ENCODE measurements around the gene CITED4. TPM values are rescaled to one million over a fixed set of nuclear protein-coding genes. Genes with fewer than 3 reads are reported as not detected.

The CITED4 gene
- total RNA-seq, 1 experiment from 2014 or later = 9.5 TPM

DNA sequence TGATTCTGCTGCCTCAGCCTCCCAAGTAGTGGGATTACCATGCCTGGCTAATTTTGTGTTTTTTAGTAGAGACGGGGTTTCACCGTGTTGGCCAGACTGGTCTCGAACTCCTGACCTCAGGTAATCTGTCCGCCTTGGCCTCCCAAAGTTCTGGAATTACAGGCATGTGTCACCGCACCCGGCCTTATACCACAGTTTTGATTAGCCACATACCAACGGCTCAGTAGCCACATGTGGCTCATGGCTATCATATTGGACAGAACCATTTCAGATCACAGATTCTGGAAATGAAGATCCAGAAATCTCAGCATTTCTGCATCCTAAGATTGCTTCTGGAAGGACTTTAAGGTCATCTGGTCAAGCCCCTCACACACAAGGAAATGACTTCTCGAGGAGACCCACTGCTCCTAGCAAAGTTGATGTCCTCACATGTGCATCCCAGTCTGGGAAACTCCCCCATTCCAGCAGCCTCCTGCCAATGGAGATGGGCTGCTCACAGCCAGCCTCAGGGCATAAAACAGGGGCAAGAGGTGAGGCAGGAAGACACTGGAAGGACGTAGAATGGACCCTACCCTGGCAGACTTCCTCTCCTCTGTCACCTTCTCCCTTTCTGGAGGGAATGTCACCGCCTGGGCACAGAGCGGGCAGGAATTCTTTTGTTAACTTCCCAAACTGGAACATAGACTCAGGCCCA lies 17.5 kb upstream of the CITED4 start:
- Histone ChIP-seq H4K91ac (ENCODE audit: insufficient read length, low read depth, low read length) (no peak overlapping the region), H3T11ph (ENCODE audit: low read length) (no peak overlapping the region), H3K9me3 (ENCODE audit: control insufficient read depth, low read depth, low read length) (no peaks in the 10 kb centered on the region), H2BK5ac (ENCODE audit: insufficient read length, low read length) (no peak overlapping the region), H3K9ac (ENCODE audit: extremely low read depth, insufficient read length, low read length) (no peak overlapping the region), H3K18ac (ENCODE audit: insufficient read length, low read depth, low read length) (no peak overlapping the region), H2BK120ac (ENCODE audit: low read depth, low read length, poor library complexity, severe bottlenecking) (no peak overlapping the region), H3K23me2 (ENCODE audit: insufficient read length, low read depth, low read length, poor library complexity, severe bottlenecking) (no peaks in the 10 kb centered on the region), H2AFZ (ENCODE audit: low read length) (no peak overlapping the region), H2BK12ac (ENCODE audit: insufficient read length, low read depth, low read length) (no peak overlapping the region), H3K27me3 (ENCODE audit: insufficient read depth, low read length) (no peaks in the 10 kb centered on the region; the same call in 1 of the 2 replicates), H3K23ac (ENCODE audit: insufficient read length, low read depth, low read length) (no peak overlapping the region), H4K5ac (ENCODE audit: insufficient read length, low read depth, low read length) (no peak overlapping the region), H3K56ac (ENCODE audit: insufficient read length, low read depth, low read length) (no peak overlapping the region), H3K79me1 (ENCODE audit: insufficient read depth, low read depth, low read length, poor library complexity, severe bottlenecking) (no peaks in the 10 kb centered on the region), H2AK5ac (ENCODE audit: insufficient read length, low read length) (no peak overlapping the region), H2BK20ac (ENCODE audit: low read depth, low read length, poor library complexity, severe bottlenecking) (no peak overlapping the region), H3K14ac (ENCODE audit: insufficient read depth, low read length) (no peak overlapping the region), H3K4me1 (ENCODE audit: insufficient read depth, low read length) (no peaks in the 10 kb centered on the region; the same call in 1 of the 2 replicates), H2BK15ac (ENCODE audit: low read depth, low read length) (no peak overlapping the region), H4K20me1 (ENCODE audit: control insufficient read depth, insufficient read depth, insufficient read length) (no peaks in the 10 kb centered on the region), H3K79me2 (ENCODE audit: insufficient read depth, low read length) (no peaks in the 10 kb centered on the region), H3K4me2 (ENCODE audit: insufficient read depth, insufficient read length, low read length) (no peak overlapping the region), H4K8ac (replicated peaks; ENCODE audit: insufficient read length, low read depth, low read length) (no peak overlapping the region), H3K4ac (ENCODE audit: low read depth, low read length) (no peak overlapping the region), H3K27ac (ENCODE audit: insufficient read length, low read depth, low read length) (no peak overlapping the region)
- Mint-ChIP-seq H3K27me3 (ENCODE audit: low read depth) (peaks cover 11% of the 10 kb centered on the region), H3K36me3 (ENCODE audit: insufficient read depth in 1 of 3, low read depth in 3 of 3) (peaks cover 0 to 8% (median 0%) of the 10 kb centered on the region in 3 experiments; a peak in 3 of 7 replicates), H3K9me3 (peaks cover 12 to 13% of the 10 kb centered on the region in 2 experiments; a peak in 4 of 5 replicates), H3K4me1 (peaks cover 10 to 24% of the 10 kb centered on the region in 2 experiments), H3K4me3 (no peak overlapping the region; a peak in 1 of 5 replicates), H3K27ac (peak overlapping the region in 2 of 3 experiments; percentile 50 to 70; a peak in 1 of 7 replicates)
- no peak for DNase-seq
- TF ChIP-seq, protein P1, sequence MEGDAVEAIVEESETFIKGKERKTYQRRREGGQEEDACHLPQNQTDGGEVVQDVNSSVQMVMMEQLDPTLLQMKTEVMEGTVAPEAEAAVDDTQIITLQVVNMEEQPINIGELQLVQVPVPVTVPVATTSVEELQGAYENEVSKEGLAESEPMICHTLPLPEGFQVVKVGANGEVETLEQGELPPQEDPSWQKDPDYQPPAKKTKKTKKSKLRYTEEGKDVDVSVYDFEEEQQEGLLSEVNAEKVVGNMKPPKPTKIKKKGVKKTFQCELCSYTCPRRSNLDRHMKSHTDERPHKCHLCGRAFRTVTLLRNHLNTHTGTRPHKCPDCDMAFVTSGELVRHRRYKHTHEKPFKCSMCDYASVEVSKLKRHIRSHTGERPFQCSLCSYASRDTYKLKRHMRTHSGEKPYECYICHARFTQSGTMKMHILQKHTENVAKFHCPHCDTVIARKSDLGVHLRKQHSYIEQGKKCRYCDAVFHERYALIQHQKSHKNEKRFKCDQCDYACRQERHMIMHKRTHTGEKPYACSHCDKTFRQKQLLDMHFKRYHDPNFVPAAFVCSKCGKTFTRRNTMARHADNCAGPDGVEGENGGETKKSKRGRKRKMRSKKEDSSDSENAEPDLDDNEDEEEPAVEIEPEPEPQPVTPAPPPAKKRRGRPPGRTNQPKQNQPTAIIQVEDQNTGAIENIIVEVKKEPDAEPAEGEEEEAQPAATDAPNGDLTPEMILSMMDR (conservative IDR thresholded peaks at IDR 0.05) = no peak
- WGBS (ENCODE audit: extremely low coverage, insufficient read length, low lambda C conversion rate) = no CpG with 5 or more reads among the region's 11 CpGs

Measured in H9 (cell line).